GM21381 (cell line): ENCODE results near the gene ANTXR2.

ENCODE experiments used
- ATAC-seq: cut with Tn5 transposase; IDR thresholded peaks from one replicate; pipeline ENCODE4 v1.9.1; 2021; ENCODE audit warnings: mild to moderate bottlenecking, moderate library complexity; ENCODE audit not compliant: unreplicated experiment

The ANTXR2 gene

GRCh38 chr4:79877511-79877910, 195.5 kb downstream of the ANTXR2 start:
- no peak for ATAC-seq

GRCh38 chr4:79875344-79875899, 197.6 kb downstream of the ANTXR2 start:
- no peak for ATAC-seq

- no peak for ATAC-seq
Observed at GRCh38 chr4:79874197-79874596, 198.8 kb downstream of the ANTXR2 start.

- no peak for ATAC-seq
Observed at GRCh38 chr4:79872738-79873137, 200.3 kb downstream of the ANTXR2 start.

- ATAC-seq: no peak
Observed at GRCh38 chr4:79871961-79872360, 201.1 kb downstream of the ANTXR2 start.

GRCh38 chr4:79869597-79870237, 203.3 kb downstream of the ANTXR2 start:
- ATAC-seq: no peak

GRCh38 chr4:79865201-79865597, 207.8 kb downstream of the ANTXR2 start:
- ATAC-seq: no peak

GRCh38 chr4:79864500-79865200, 208.4 kb downstream of the ANTXR2 start:
- no peak for ATAC-seq

- no peak for ATAC-seq
Observed at GRCh38 chr4:79863333-79863732, 209.7 kb downstream of the ANTXR2 start.

GRCh38 chr4:79862821-79863220, 210.2 kb downstream of the ANTXR2 start:
- no peak for ATAC-seq

GRCh38 chr4:79857811-79858210, 215.2 kb downstream of the ANTXR2 start:
- no peak for ATAC-seq

GRCh38 chr4:79856196-79856595, 216.8 kb downstream of the ANTXR2 start:
- no peak for ATAC-seq

- ATAC-seq: no peak
Observed at GRCh38 chr4:79854856-79855502, 218.1 kb downstream of the ANTXR2 start.

GRCh38 chr4:79852305-79852730, 220.7 kb downstream of the ANTXR2 start:
- ATAC-seq: no peak

- no peak for ATAC-seq
Observed at GRCh38 chr4:79851625-79852304, 221.3 kb downstream of the ANTXR2 start.
